Frontal cortex (tissue), 4 donors: ENCODE data around the gene FAM200C. TPM values are rescaled to one million over a fixed set of nuclear protein-coding genes. Genes with fewer than 3 reads are reported as not detected.

Source experiments
- DNase-seq, 2 donors: peaks; one replicate each; pipeline ENCODE4 v3.0.0; 2012; ENCODE audit warnings: low spot score in 2 of 2
- FAIRE-seq: peaks from 2 replicates; lab custom pipeline; 2012; peaks lifted over from hg19 to GRCh38; lab: Jason Lieb, UNC
- total RNA-seq: library from RNA; depleted of rRNA; stranded (reverse); fragments of >200 nt; gene quantifications from one replicate; pipeline ENCODE4 v1.2.3, GENCODE V29; 2014
- donor health status: control.
- donor health status: control.
- donor health status: control.

FAM200C gene
- total RNA-seq, 1 donor from 2014 or later: 33.8 TPM

GRCh38 chr5:160421625-160422258 is 21.9 kb upstream of the FAM200C start, which contains the start of gene PTTG1:
PTTG1 (plus strand) TSS chr5:160421855; CDS start chr5:160422313, 458 bp downstream.
- FAIRE-seq (peak; percentile 76), DNase-seq (peak; percentile 73 to 81)

GRCh38 chr5:160420331-160420610 is 20.4 kb upstream of the FAM200C start:
- DNase-seq (no peak), FAIRE-seq (no peak)

DNA sequence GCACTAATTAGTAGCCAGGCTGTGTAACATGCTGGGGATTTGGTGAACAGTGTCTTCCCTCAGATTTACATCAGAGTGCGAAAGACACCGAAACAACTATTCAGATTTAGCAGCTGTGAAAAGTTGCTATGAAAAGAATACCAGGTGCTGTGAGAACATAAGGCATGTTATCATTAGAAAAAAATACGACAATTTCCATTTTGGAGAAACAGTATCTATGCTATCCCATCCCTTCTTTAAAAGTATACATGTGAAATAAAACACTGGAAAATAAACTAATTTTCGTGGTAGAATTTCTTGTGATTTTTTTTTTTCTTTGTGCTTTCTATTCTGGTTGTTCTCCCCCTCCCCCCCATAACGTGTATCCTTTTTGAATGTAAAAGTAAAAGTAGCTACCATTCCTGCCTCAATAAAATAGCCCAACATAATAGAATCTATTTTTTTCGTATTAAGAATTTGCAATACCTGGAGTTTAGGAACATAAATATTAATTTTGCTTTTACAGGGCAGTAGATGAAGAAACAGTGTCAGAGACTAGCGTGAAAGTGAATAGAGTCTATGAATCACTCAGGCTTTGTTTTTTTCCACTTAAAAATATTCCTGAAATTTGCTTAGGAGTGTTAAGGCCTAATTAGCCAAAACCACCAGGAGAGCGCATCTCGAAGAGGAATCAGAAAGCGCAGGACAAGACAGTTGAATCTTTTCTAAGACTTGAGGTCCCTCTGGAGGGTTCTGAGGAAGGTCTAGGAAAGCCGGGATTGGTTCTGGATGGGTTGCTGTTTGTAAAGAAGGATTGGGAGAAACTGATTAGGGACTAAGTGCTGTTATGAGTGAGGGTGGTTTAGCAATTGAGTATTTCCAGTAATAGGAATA is 19.8 kb upstream of the FAM200C start:
- DNase-seq (no peak), FAIRE-seq (no peak)

DNA sequence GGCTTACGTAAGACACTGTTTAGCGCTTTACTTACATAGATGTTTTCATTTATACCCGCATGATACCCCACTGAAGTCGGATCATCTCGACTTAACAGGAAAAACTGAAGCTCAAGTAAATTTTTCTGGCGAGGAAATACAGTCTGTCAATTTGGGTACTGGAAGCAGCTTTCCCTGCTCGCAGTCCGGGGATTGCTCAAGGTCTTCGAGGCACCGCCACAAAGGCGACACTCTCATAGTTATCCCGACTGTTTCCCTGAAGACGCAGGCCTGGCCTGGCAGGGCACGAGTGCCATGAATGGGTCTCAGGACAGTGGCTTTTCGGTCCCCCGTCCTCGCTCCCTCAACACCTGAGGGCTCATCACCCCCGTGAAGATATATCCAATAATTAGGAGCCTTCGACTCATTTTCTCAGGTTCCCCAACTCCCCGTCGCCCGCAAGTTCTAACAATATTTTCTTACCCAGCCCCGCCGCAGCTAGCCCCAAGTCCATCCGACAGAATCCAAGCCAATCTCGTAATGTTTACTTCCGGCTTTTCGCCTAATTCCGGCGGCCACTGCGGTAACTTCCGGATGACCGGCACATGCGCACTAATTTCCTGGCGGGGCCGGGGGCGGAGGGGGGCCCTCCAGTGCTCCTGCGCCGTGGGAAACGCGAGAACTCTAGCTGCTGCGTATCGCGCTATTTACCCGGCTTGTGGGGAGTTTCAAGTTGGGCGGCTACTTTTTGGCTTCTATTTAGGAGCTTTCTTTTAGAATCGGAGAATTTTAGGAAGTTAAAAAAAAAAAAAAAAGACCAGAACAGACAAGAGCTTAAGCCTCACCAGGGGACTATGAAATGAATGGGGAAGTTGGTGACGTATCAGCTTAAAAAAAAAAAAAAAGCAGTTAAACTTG is 19.0 kb upstream of the FAM200C start, which contains the start of gene SLU7:
SLU7 (minus strand) TSS at position 521 of the 897 bp plus-strand sequence. CDS start 3,787 bp downstream, outside the sequence.
- FAIRE-seq (no peak), DNase-seq (peak; percentile 67 to 77)

- FAIRE-seq (no peak), DNase-seq (no peak)
Observed at GRCh38 chr5:160398806-160399205, 1.0 kb downstream of the FAM200C start.

DNA sequence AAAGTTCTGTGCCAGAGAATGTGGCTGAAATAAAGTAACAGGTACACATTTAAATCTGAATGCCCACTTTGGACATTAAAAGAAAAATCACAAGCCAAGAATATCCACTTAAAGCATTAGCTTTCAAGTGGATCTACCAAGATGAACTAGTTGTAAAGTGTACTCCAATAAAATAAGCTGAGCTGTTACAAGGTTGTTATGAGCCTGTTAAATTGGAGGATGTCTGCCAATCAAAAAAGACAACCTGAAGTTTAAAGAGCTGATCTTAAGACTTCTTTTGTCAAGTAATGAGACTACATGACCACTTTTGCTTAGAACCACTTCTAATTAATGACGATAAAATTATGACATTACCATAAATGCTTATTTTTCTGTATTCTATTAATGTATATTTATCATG is 2.4 kb downstream of the FAM200C start:
- FAIRE-seq (no peak), DNase-seq (no peak)

DNA sequence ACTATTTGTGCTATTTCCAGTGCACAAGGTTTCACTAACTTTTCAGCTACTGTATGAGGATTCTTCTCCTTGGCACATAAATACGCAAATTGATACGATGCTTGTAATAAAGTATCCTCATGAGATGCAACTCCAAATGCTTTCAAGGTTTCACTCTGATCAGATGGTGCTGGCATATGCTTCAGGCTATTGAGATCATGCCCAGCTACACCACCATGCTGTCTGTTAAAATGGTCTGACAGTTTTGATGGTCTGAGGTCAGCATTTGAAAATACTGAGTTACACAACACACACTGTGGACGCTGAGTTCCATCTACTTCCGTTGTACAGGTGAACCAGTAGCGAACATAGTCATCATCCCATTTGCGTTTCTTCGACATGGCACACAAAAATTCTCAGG is 4.7 kb downstream of the FAM200C start:
- DNase-seq: no peak
- FAIRE-seq: no peak

GRCh38 chr5:160390787-160391696 is 8.8 kb downstream of the FAM200C start:
- DNase-seq: peak in 1 of 2 donors; percentile 18
- peak; percentile 90 for FAIRE-seq

GRCh38 chr5:160387445-160387844 is 12.4 kb downstream of the FAM200C start:
- no peak for FAIRE-seq
- no peak for DNase-seq

DNA sequence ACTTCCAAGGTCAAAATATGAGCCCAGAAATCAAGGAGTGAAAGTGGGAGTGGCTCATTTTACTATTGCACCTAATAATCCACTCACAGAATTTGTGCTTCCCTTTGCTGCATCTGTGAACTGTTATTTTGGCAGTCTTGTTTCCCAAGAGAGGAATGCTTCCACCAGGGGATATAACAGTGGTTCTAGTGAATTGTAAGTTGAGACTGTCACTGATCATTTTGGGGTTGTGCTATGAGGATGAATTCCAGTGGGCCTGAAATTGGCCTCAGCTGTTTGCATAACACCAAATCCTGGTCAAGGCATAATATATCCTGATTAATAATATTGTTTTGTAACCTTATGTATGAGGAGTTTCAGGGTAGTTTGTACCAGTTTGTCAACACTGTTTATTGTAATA is 14.4 kb downstream of the FAM200C start:
- FAIRE-seq (no peak), DNase-seq (no peak)

- no peak for DNase-seq
- FAIRE-seq: no peak
Observed at GRCh38 chr5:160384681-160385080, 15.2 kb downstream of the FAM200C start.

- no peak for FAIRE-seq
- DNase-seq: no peak
Observed at GRCh38 chr5:160382346-160382745, 17.5 kb downstream of the FAM200C start.

DNA sequence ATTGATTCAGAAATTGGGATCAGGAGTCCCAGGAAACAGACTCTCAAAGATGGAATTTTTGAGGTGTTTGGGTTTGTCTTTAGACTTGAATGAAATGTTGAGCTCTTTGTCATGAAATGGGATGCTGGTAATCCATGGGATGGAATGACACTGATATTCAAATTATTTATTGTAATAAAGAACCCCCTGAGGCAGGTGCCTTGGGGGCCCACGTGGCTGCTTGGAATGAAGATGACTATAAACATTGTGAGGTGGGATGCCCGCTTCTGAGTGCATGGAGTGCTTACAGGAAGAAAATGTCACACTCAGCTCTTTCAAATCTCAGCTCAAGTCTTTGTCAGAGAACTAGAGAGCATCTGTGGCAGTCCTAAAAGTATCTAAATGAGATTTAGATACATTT is 19.8 kb downstream of the FAM200C start:
- DNase-seq (no peak), FAIRE-seq (no peak)

- FAIRE-seq (no peak), DNase-seq (no peak)
Observed at GRCh38 chr5:160379511-160379910, 20.3 kb downstream of the FAM200C start.

DNA sequence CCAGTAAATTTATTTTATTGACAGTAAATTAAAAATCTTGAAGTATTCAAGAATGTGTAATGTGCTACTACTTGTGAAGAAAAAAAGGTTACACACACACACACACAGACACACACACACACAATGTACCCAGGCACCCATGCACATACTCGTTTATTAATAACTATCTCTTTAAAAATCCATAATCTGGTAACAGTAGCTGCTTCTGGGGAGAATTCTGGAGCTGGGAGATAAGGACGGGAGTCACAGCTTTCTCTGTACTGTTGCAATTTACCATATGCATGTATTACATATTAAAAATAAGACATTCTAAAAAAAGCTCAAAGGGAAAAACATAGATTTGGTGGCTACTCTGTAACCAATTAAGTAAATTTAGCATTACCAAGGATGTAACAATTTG is 21.5 kb downstream of the FAM200C start:
- DNase-seq: no peak
- FAIRE-seq: no peak

DNA sequence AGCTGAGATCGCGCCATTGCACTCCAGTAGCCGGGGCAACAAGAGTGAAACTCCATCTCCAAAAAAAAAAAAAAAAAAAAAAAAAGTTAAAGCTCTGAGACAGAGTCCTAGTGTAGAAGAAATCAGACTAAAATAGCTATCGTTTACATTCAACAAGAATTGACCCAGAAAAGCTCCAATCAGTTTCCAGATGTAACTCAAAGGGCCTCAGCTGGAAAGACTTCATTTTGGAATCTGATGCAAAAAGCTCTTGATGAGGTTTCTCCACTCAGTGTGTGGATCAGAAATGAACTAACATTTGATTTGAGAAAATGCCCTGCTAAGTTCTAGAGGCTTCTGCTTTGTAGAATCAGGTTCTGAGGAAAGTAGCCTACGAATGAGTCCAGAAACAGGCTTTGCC is 22.2 kb downstream of the FAM200C start:
- no peak for FAIRE-seq
- no peak for DNase-seq

GRCh38 chr5:160376416-160376815 is 23.4 kb downstream of the FAM200C start:
- DNase-seq (no peak), FAIRE-seq (no peak)

- DNase-seq: no peak
- FAIRE-seq: no peak
Observed at GRCh38 chr5:160375701-160376100, 24.2 kb downstream of the FAM200C start.

DNA sequence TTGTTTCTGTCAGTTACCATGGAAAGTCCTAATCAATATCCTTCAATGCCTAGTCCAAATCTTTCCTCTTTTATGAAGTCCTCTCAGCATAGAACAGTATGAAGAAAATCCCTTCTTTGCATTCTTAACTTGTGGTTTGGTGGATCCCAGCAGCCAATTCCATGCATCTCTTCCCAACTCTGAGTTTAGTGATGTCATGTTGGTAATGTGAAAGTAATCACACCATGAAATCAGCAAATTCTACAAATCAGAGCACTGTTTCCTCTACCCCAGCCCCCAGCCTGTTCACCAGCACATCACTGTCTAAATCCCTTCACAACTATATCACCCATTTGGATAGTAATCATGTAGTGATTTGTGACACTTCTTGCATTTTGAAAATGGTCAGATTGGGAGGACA is 24.7 kb downstream of the FAM200C start:
- FAIRE-seq: no peak
- DNase-seq: no peak
